K562 (cell line): ENCODE measurements around the gene ARHGAP22.

Experiments
- GABPA ChIP-seq: fragments of 200-800 bp; sonication (Bioruptor generic); conservative IDR thresholded peaks from 2 replicates; pipeline ENCODE4 v1.6.1; 2016; ENCODE audit warnings: low read depth, missing genetic modification characterization, missing compliant biosample characterization
- GABPB2 ChIP-seq: fragments of 250-450 bp; sonication (Bioruptor Pico); conservative IDR thresholded peaks from 2 replicates; pipeline ENCODE4 v1.5.1; 2021; ENCODE audit warnings: mild to moderate bottlenecking
- HNRNPL ChIP-seq: fragments of 200-400 bp; formaldehyde crosslinking; IDR thresholded peaks from 2 replicates; pipeline ENCODE4 v1.6.1; 2017; ENCODE audit warnings: low read depth, mild to moderate bottlenecking, low read length
- KHSRP ChIP-seq: fragments of 450-650 bp; IDR thresholded peaks from 2 replicates; pipeline ENCODE4 v1.6.1; 2017
- NFRKB ChIP-seq: fragments of 450-650 bp; IDR thresholded peaks from 2 replicates; pipeline ENCODE4 v1.6.1; 2016; ENCODE audit warnings: low read depth
- TF ChIP-seq, protein P1 (sequence below), 3 experiments: IDR thresholded peaks in 2 of 3; conservative IDR thresholded peaks in 1 of 3; 2 replicates each; pipeline ENCODE4 v1.5.1; 2011 to 2012; ENCODE audit warnings: low read length in 3 of 3, mild to moderate bottlenecking in 3 of 3, control low read depth in 2 of 3, improper control_type of control experiment in 1 of 3, inconsistent platforms in 1 of 3, low read depth in 1 of 3, mixed read lengths in 1 of 3, moderate library complexity in 1 of 3; ENCODE audit not compliant: insufficient read depth in 2 of 3
- TF ChIP-seq, protein P2 (sequence below): fragments of 250-450 bp; sonication (Bioruptor Pico); IDR thresholded peaks from 2 replicates; pipeline ENCODE4 v1.5.1; 2021; ENCODE audit warnings: mild to moderate bottlenecking

DNA sequence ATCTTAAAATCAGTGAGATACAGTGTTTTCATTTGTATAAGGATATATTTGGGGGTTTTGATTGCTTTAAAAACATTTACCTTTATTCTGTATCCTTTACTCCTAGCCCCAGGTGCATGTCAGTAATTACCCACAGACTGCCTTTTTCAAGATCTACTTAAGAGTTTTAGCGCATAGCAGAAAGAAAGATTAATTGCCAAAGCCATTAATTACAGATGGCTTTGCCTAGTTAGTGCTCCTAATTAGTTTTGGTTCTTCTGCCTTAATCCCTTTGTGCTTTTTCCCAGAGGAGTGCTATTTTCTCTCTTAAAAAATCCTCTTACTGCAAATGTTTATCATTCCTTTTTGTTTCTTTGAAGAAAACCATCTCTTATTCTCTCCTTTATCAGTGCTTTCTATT lies 175.6 kb downstream of the ARHGAP22 start:
- TF ChIP-seq HNRNPL (no peak), KHSRP (no peak), GABPA (tag) (no peak), GABPB2 (CRISPR knock-in tag) (no peak), NFRKB (no peak)
- TF ChIP-seq, protein P1, sequence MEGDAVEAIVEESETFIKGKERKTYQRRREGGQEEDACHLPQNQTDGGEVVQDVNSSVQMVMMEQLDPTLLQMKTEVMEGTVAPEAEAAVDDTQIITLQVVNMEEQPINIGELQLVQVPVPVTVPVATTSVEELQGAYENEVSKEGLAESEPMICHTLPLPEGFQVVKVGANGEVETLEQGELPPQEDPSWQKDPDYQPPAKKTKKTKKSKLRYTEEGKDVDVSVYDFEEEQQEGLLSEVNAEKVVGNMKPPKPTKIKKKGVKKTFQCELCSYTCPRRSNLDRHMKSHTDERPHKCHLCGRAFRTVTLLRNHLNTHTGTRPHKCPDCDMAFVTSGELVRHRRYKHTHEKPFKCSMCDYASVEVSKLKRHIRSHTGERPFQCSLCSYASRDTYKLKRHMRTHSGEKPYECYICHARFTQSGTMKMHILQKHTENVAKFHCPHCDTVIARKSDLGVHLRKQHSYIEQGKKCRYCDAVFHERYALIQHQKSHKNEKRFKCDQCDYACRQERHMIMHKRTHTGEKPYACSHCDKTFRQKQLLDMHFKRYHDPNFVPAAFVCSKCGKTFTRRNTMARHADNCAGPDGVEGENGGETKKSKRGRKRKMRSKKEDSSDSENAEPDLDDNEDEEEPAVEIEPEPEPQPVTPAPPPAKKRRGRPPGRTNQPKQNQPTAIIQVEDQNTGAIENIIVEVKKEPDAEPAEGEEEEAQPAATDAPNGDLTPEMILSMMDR (IDR thresholded peaks at IDR 0.05 in 2 of 3, conservative IDR thresholded peaks at IDR 0.05 in 1 of 3; ENCODE audit: insufficient read depth in 2 of 3, low read depth in 1 of 3, low read length in 3 of 3) = no peak
- TF ChIP-seq, protein P2, sequence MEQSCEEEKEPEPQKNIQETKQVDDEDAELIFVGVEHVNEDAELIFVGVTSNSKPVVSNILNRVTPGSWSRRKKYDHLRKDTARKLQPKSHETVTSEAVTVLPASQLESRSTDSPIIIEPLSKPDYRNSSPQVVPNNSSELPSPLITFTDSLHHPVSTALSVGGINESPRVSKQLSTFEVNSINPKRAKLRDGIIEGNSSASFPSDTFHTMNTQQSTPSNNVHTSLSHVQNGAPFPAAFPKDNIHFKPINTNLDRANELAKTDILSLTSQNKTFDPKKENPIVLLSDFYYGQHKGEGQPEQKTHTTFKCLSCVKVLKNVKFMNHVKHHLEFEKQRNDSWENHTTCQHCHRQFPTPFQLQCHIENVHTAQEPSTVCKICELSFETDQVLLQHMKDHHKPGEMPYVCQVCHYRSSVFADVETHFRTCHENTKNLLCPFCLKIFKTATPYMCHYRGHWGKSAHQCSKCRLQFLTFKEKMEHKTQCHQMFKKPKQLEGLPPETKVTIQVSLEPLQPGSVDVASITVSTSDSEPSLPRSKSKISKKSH (CRISPR knock-in tag) = no peak
